ENCODE data around the gene PTPN14.

Gene PTPN14

DNA sequence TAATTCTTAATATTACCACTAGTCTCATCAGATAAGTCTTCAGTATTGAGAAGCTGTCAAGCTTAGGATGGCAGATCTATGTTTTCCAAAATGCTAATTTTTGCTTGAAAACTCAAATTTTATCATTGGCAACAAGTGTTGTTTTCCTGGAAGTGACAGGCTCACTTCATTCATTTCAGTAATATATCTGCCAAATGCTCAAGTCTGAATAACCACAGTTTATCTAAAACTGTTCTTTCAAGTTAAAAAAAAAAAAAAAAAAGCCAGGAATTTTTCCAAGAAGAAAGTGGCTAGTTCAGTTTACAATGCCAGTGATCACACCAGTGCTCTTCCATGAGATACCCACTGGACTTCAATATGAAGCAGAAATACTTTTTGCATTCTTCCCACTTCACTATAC is 249.9 kb downstream of the PTPN14 start:
- TF ChIP-seq CTCF (conservative IDR thresholded peaks at IDR 0.05) (no peak), ZFX (IDR thresholded peaks at IDR 0.05) (no peak)
- H3K27ac ChIP-seq, result no peak overlapping the region

GRCh38 chr1:214300149-214300780 is 251.1 kb downstream of the PTPN14 start:
- H3K27ac ChIP-seq, result no peak overlapping the region
- TF ChIP-seq CTCF (conservative IDR thresholded peaks at IDR 0.05) (no peak), ZFX (IDR thresholded peaks at IDR 0.05) (no peak)

Data from C4-2B (cell line).